Activated CD4-positive, alpha-beta T cell treated with anti-CD3 and anti-CD28 coated beads, Interleukin-2, amount 50 U/mL, for 1 hour (primary cell): Measurements from ENCODE around the gene LATS1.
"Not testable (repeated sequence)": the region's sequence is repeated elsewhere in the genome, so short reads cannot be mapped to it uniquely, and the experiment has no call there.

Source experiments
- DNase-seq: peaks from one replicate; pipeline ENCODE4 v3.0.0-alpha.2; 2020

The LATS1 gene

GRCh38 chr6:149727793-149728498 is 10.0 kb upstream of the LATS1 start:
- DNase-seq: no peak

- no peak for DNase-seq
Measured at GRCh38 chr6:149725785-149726184, 7.9 kb upstream of the LATS1 start.

- DNase-seq: peak; percentile 22
Measured at GRCh38 chr6:149723771-149724417, 6.0 kb upstream of the LATS1 start.

- DNase-seq: no peak
Measured at GRCh38 chr6:149723262-149723661, 5.4 kb upstream of the LATS1 start.

- no peak for DNase-seq
Measured at GRCh38 chr6:149719531-149719930, 1.6 kb upstream of the LATS1 start.

DNA sequence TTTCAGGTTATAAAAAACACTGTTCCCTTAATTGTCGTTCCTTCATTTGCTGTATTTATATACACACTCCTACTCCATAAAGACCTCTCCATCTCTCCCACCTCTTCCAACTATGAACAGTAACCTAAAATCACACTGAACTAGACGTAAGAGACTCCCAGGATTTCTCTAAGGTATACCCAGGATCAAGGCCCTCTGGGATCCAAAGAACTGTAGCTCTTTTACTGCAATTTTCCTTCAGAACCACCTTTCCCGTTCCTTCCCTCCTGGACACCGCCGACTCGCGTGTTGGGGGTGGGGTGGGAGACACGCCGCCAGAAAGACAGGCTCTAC is 680 bp downstream of the LATS1 start:
- no peak for DNase-seq

DNA sequence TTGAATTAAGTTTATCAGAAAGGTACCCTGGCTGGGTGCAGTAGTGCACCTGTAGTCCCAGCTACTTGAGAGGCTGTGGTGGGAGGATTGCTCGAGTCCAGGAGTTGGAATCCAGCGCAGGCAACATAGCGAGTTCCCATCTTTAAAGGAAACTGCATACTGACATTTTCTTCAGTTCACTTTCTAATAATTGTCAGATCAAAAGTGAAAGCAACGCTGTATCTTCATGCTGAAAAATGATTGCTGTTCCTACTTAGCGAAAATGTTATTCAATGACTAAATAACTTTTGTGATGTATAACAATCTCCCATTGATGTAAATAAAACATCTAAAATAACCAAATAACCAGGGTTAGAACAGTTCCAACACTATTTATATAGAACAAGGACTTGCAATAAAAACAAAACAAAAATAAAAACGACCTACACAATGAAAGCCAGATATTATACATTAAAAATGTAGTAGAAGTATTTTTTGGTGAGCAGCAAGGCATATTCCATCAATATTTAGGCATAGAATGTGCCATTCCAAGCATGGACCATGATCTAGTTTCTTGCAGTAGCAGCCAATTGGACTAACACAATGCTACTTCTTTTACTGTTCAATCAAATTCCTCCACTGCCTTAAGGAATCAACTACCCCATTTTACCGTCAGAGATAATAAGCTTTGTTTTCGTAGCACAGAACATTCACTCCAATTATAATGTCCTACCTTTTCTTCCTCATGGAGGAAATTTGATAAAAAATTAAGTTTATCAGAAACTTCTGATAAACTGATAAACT is 1.5 kb downstream of the LATS1 start:
- DNase-seq: no peak

- no peak for DNase-seq
Measured at GRCh38 chr6:149714442-149714841, 3.5 kb downstream of the LATS1 start.

DNA sequence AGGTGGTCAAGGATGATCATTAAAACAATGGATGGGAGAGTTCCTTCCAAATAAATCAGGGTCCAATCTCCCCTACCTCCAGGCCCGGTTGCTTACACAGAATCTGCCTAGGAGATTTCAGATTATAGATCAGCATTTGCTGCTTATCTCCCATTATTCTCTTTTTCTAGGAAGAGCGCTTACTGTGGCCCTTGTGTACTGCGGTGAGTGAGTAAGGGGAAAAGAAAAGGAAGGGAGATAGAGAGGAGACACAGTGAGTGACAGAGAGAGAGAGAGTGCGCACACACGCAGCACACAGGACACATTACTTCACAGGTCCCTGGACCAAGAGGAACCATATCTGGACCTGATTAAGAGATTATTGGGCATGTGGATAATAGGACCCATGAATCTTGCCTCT is 6.2 kb downstream of the LATS1 start:
- no peak for DNase-seq

- DNase-seq: no peak
Measured at GRCh38 chr6:149701714-149702113, 16.2 kb downstream of the LATS1 start.

DNA sequence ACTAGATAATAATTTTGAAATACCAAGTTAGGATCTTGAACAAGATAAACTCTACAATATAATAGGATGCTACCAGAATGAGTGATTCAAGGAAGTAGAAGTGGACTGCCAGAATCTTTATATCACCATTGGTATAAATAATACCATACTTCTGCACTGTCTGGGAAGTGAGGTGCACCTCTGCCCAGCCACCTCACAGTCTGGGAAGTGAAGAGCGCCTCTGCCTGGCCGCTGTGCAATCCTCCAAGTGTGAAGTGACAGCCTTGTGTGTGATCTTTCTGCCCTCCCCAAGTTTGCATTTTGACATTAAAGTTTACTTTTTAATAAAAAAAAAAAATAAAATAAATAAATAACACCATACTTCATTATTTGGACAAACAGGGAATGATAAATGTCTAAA is 18.8 kb downstream of the LATS1 start:
- no peak for DNase-seq

GRCh38 chr6:149698175-149698574 is 19.7 kb downstream of the LATS1 start:
- DNase-seq: no peak

DNA sequence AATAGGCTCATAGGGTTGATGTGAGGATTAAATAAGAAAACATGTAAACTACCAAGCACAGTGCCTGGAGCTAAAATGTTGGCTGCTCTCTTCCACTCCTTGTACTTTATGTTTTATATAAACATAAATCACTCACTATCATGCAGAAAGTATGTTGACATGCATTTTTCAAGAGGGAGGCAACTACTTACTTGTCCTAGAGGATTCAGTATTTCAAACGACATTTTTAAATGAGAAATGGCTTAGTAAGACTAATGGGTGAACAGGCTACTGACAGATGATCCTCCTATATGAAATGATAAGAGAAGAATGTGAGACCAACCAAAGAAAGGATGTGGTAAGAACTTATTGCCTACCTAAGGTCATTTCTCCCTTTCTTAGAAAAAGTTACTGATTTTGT is 21.0 kb downstream of the LATS1 start:
- DNase-seq: no peak

GRCh38 chr6:149694921-149695320 is 23.0 kb downstream of the LATS1 start:
- DNase-seq: no peak

DNA sequence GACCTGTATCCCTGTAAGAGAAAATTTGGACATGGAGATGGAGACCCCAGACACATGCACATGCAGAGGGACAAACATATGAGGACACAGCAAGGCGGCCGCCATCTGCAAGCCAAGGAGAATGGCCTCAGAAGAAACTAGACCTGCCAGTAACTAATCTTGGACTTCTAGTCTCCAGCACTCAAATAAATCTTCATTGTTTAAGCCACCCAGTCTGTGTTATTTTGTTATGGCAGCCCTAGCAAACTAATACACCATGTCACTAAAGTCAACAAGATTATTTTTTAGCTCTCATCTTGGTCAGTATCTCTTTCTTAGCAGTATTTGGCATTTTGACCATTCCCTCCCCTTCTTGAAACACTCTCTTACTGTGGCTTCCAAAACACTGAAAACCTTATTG is 26.7 kb downstream of the LATS1 start:
- no peak for DNase-seq

DNA sequence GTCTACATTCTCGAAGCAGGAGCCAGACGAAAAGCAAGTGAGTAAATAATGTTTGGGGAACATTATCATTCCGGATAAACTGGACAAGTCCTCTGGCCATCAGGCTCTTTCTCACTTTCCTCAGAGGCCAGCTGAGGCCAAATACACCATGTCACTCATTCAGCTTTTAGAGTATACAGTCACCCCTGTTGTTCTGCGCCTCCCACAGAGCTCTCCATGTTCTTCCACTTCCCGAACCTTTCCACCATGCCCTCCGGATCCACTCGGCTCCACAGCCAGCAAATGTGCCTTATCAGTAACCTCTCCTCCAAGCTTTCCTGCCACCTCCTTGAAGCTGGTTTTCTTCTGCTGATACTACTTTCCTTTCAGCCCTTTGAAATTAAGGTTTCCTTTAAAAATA is 31.7 kb downstream of the LATS1 start:
- DNase-seq: no peak

DNA sequence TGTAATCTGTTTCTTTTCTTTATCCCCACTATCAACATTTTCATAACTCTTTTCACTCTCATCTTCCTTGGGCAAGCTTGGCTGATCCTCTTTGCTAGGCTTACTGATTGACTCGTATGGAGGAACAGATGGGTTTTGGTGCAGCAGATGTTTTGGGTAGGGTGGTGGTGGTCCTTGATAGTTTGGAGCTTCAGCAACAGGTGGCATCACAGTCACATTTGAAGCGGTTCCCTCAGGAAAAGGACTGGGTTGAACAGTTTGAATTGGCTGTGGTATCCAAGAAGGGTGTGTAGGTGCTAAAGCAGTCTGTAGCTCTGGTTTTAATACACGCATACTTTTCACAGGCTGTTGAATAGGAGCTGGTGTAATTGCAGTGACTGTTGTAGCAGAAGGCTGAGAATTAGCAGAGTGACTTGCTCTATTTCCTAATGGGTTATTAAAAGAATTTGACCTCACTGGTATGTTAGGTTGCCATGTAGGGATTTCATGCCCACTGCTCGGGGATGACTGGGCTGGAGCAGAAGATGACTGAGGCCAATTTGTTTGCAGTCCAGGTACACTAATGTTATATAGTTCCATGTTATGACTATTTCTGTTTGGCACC is 34.5 kb downstream of the LATS1 start:
- DNase-seq: no peak

- not testable (repeated sequence) for DNase-seq
Measured at GRCh38 chr6:149681845-149682244, 36.1 kb downstream of the LATS1 start.

GRCh38 chr6:149681209-149681608 is 36.7 kb downstream of the LATS1 start:
- DNase-seq: no peak

DNA sequence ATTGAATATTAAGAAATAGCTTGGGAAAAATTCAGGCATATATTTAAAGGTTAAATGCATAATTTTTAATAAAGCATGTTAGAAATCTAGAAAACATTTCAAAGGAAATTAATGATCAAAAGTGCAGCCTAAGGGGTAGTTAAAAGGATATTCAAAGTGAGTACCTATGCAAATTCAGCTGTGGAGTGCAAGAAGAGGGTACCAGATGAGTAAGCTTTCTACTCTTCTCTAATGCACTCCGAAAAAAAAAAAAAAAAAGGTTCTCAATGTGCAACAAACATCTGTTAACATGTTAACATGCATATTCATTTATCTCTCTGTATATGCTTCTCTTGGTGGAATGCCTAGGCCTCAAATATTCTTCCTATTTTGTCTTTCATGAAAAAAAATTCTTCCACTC is 37.4 kb downstream of the LATS1 start:
- DNase-seq: no peak

DNA sequence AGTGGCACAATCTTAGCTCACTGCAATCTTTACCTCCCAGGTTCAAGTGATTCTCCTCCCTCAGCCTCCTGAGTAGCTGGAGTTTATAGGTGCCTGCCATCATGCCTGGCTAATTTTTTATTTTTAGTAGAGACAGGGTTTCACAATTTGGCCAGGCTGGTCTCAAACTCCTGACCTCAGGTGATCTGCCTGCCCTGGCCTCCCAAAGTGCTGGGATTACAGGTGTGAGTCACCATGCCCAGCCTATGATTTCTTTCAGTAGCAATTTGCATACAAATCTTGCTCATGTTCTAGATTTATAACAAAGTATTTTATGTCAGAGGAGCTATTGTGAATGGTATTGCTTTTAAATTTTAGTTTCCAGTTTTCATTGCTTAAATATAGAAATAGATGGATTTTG is 45.6 kb downstream of the LATS1 start:
- DNase-seq: not testable (repeated sequence)

DNA sequence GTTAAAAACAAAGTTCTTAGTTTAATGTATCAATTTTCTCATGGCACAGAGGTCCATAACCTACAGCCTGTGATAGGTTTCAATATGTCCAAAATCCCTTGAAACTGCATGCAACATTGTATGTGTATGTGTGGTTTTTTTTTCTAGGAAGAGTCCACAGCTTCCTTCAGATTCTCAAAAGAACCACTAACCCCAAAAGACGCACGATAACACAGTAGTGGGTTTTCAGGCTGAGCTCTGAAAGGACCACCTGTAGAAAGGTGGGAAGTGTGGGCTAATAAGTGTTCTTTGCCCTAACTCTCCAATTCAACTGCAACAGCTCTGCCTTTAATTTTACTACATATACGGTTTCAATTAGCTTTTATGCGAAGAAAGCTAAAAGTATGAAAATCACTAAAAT is 57.9 kb downstream of the LATS1 start:
- no peak for DNase-seq

- no peak for DNase-seq
Measured at GRCh38 chr6:149657441-149657840, 60.5 kb downstream of the LATS1 start.

DNA sequence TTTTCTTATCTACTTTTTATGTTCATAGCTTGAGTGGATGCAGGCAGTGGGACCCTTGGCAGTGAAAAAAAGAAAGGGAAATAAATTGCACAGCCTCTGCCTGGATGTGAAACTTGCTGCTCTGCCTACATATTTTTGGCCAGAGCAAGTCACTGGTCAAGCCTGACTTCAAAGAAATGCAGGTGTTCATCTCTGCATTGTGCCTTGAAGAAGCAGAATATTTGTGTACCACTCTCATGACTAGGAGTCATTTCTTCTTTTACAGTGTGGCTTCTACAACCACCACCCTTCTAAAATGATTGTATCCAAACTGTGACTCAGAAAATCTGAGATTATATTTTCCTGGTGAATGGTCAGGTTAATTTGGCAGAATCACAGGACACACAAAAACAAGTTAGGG is 66.8 kb downstream of the LATS1 start:
- DNase-seq: no peak
